Cardiac septum (tissue), 1 donor: ENCODE data around the gene SAP30L. TPM values are rescaled to one million over a fixed set of nuclear protein-coding genes. Genes with fewer than 3 reads are reported as not detected.

Experiments
- DNase-seq: peaks from one replicate; pipeline ENCODE4 v3.0.0-alpha.2; 2020; ENCODE audit warnings: low spot score
- intact Hi-C: fragments of 100-400 bp; cut with DNase I; formaldehyde crosslinking; loops from one replicate; pipeline ENCODE4 v1.14.0; 2022
- total RNA-seq: library from RNA; stranded (reverse); fragmentation: NEBNext Ultra II Directional; extraction: Animal tissue kit (Norgen Biotek cat#: 25700); gene quantifications from one replicate; pipeline ENCODE4 v1.2.1, GENCODE V29; 2021
- donor health status: DM: no; HTN: no; CAD: no.

Gene SAP30L
- total RNA-seq, 1 donor from 2014 or later, result 32.3 TPM

- DNase-seq, result no peak
- intact Hi-C loops, result no loop called here
These were observed 9.8 kb downstream of the SAP30L start for GRCh38 chr5:154455585-154455984.

GRCh38 chr5:154456540-154456939 is 10.7 kb downstream of the SAP30L start:
- intact Hi-C loops, result no loop called here
- no peak for DNase-seq

DNA sequence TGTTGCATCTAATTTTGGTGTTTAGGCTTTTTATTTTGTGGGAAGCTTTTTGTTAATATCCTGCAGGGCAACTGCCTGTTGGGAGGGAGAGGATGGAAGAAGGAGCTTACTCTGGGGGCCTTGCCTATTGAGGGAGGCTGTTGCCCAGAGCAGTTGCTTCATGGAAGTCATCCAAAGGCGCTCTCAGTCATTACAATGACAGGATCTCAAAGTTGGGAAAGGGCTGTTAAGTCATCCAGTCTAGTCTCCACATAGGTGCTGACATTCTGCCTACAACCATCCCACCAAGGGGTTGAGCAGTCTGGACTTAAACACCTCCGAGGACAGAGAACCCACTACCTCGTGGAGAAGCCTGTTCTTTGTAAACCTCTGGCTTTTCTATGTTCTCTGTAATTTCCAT is 13.2 kb downstream of the SAP30L start:
- no peak for DNase-seq
- intact Hi-C loops, result no loop called here

DNA sequence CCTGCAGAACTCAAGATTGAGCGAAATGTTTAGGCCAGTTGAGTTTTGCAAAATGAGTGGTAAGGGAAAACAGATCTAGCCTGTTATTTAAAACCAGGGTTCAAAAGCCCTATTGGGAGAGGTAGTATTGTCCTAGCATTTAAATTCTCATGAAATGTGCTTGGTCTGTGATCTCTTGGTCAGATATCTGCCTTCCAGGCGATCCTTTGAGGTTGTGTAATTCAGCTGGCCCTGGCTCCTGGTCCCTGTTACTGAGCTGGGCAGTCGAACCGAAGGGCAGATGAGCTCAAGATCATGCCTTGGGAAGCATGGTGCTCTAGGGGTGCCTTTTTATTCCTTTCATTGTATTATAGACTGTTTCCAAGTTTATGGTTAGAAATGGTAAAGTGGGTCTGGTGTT is 14.4 kb downstream of the SAP30L start:
- intact Hi-C loops, result no loop called here
- no peak for DNase-seq

GRCh38 chr5:154461531-154461930 is 15.7 kb downstream of the SAP30L start:
- DNase-seq, result no peak
- intact Hi-C loops, result no loop called here

- intact Hi-C loops, result no loop called here
- DNase-seq, result no peak
These were observed 18.6 kb downstream of the SAP30L start for GRCh38 chr5:154464438-154464837.

- intact Hi-C loops, result no loop called here
- DNase-seq, result no peak
These were observed 19.4 kb downstream of the SAP30L start for GRCh38 chr5:154465169-154465568.

DNA sequence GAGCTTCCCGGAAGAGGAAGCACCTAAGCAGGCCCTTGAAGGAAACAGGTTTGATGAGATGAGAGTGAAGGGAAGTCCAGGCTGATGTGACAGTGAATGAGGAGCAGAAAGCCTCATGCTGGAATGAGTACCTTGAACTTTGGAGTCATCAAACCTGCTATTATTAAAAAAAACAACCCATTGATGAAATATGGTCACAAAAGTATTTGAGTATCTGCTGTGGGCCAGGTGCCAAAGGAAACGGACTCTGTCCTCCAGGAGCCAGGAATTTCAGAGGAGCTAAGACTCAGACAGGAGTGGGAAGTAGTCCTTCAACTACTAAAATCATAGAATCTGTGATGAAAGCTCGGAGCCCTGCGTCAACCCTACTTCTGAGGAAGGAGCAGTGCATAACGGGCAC is 20.4 kb downstream of the SAP30L start:
- no peak for DNase-seq
- intact Hi-C loops, result no loop called here

DNA sequence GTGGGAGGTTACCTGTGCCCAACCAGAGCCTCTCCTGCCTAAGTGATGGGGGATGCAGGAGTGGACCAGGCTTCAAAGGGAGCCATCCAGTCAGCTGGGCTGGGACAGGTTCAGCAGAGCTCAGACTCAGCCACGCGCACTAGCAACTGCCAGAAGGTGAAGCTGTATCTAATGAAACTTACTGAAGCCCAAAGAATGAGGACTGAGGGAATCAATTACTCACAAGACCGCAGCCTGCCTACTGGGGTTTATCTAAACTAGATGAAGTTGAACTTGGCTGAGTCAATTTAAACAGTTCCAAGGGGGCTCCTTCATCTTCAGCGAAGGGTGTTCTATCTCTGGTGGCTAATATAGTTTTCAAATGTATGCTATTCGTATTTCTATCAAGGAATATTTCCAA is 20.9 kb downstream of the SAP30L start:
- intact Hi-C loops, result loop anchor here (1.0 kb wide), 1 partner anchor 144 kb away; no protein-coding TSS in a partner anchor
- DNase-seq, result no peak

- intact Hi-C loops, result loop anchor here (1.0 kb wide), 1 partner anchor 142 kb away; no protein-coding TSS in a partner anchor
- peak; percentile 87 for DNase-seq
These were observed 22.0 kb downstream of the SAP30L start for GRCh38 chr5:154467655-154468354.

DNA sequence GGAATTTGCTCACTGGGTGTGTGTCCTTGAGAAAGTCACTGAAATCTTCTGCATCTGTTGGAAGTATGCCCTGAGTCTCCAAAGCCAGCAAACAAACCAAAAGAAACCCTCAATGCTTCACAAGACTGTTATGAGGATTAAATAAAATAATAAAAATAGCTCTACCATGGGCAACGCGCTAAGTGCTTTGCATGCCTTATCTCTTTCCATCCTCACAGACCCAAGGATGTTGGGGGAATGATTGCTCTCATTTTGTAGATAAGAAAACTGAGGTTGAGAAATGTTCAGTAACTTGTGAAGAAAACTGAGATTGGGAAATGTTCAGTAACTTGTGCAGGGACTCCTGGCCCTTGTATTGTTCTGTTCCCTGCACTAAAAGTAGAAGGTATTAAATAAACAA is 24.3 kb downstream of the SAP30L start:
- intact Hi-C loops, result no loop called here

GRCh38 chr5:154470947-154471870 is 25.4 kb downstream of the SAP30L start:
- intact Hi-C loops, result no loop called here
- no peak for DNase-seq

More for the DNA sequence above, 24.3 kb downstream of the SAP30L start:
- no peak for DNase-seq

- no peak for DNase-seq
- intact Hi-C loops, result no loop called here
These were observed 27.2 kb downstream of the SAP30L start for GRCh38 chr5:154472871-154473580.

DNA sequence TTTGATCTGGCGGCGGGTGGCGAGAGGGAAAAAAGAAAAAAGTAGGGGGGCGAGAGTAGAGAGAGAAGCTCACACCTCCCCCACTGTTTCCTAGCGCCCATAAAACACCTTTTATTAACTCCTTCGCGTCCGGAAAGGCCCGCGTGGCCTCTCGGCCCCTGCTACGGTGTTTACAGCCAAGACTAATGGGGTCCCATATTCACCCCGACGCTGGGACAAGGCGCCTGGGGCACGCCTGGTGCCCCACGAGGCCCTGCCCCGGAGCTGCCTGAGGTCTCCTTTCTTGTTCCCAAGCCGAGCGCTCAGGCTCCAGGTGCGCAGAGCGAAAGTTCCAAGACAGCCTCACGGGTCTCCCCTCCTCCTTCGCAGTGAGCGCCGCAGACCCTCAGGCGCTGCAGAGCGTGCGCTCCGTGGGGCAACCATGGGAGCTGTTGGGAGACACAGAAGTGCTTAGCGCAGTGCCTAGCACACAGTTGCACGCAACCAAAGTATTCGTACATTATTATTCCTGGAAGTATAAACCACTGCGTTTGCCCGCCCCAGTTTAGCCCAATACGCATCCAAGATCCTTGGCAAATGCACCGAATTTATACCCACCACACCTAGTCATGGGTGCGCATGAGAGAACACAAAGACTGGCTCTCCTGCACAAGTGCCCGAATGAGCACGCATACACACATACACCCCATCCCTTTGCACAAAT is 27.9 kb downstream of the SAP30L start:
- no peak for DNase-seq
- intact Hi-C loops, result no loop called here

DNA sequence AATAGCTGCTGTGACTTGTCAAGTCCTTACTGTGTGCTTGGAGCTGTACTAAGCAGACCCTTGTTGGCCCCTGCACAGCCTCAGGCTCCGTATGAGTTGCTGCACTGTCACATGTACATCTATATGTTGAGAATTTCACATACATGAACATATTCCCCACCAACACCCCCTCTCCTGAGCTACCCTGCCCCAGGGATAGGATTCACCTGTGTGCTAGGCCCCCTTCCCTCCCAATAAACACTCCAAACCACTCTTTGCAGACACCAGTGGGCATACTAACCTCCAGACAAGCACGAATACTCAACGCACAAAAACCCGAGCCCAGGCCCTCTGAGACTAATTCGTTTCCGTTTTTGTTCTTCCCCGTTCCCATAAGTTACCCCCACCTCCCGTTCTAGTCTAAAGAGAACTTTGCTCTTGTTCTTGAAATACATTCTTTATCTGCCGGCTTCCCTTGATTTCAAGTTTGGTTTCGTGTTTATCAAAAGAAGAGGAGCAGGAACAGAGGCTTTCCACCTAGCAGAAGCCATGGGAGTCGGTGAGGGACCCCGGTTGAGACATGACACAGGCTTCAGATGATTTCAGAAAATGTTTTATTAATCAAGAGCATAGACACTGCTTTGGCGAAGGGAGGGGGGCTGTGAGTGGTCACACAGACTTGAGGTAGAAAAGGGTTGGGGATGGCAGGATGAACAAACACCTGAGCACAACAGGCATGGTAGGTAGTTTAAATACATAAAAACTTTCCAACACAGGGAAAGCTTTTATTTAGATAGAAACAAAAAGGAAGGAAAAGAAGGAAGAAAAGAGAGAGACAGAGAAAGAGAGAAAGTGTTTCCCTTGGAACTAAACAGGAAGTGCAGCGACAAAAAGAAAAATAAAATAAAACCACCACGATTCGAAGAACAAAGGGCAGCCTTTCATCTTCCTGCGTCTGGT is 28.9 kb downstream of the SAP30L start:
- intact Hi-C loops, result no loop called here
- no peak for DNase-seq

- no peak for DNase-seq
- intact Hi-C loops, result no loop called here
These were observed 30.0 kb downstream of the SAP30L start for GRCh38 chr5:154475591-154476353.

GRCh38 chr5:154476354-154477205 is 30.8 kb downstream of the SAP30L start:
- DNase-seq, result no peak
- intact Hi-C loops, result no loop called here
